Measurements from ENCODE around the gene C1QL4.
"Not testable (repeated sequence)": the region's sequence is repeated elsewhere in the genome, so short reads cannot be mapped to it uniquely, and the experiment has no call there.

The C1QL4 gene

GRCh38 chr12:49347311-49348193 is 10.6 kb upstream of the C1QL4 start:
- DNase-seq: peak; percentile 82

GRCh38 chr12:49346659-49347310 is 9.8 kb upstream of the C1QL4 start, which contains the start of gene DNAJC22:
Gene DNAJC22, plus strand, starts transcription at chr12:49346888. Its CDS starts 1,985 bp downstream, at chr12:49348873.
- DNase-seq: peak; percentile 43

GRCh38 chr12:49345825-49346658 is 9.1 kb upstream of the C1QL4 start:
- no peak for DNase-seq

GRCh38 chr12:49345051-49345824 is 8.2 kb upstream of the C1QL4 start:
- no peak for DNase-seq

- DNase-seq: no peak
These were observed 7.6 kb upstream of the C1QL4 start for GRCh38 chr12:49344486-49345050.

GRCh38 chr12:49342914-49343731 is 6.1 kb upstream of the C1QL4 start:
- DNase-seq: peak; percentile 44

- DNase-seq: peak; percentile 81
These were observed 5.3 kb upstream of the C1QL4 start for GRCh38 chr12:49342066-49342913.

- DNase-seq: no peak
These were observed 4.7 kb upstream of the C1QL4 start for GRCh38 chr12:49341777-49342065.

GRCh38 chr12:49340971-49341776 is 4.2 kb upstream of the C1QL4 start:
- no peak for DNase-seq

- no peak for DNase-seq
These were observed 3.3 kb upstream of the C1QL4 start for GRCh38 chr12:49340095-49340870.

GRCh38 chr12:49339464-49339861 is 2.5 kb upstream of the C1QL4 start:
- no peak for DNase-seq

- DNase-seq: no peak
These were observed 2.0 kb upstream of the C1QL4 start for GRCh38 chr12:49338830-49339463.

- no peak for DNase-seq
These were observed 888 bp downstream of the C1QL4 start for GRCh38 chr12:49335955-49336644.

- no peak for DNase-seq
These were observed 1.7 kb downstream of the C1QL4 start for GRCh38 chr12:49335118-49335954.

GRCh38 chr12:49334681-49335080 is 2.3 kb downstream of the C1QL4 start:
- no peak for DNase-seq

- no peak for DNase-seq
These were observed 2.8 kb downstream of the C1QL4 start for GRCh38 chr12:49334226-49334625.

- not testable (repeated sequence) for DNase-seq
These were observed 3.2 kb downstream of the C1QL4 start for GRCh38 chr12:49333778-49334177.
